A673 (cell line): ENCODE measurements around the gene IFNLR1.

Experiments used
- CTCF ChIP-seq: fragments of 300-800, 200-600 bp; sonication (generic); conservative IDR thresholded peaks from 2 replicates; pipeline ENCODE4 v1.5.1; 2017; ENCODE audit warnings: low read depth, mild to moderate bottlenecking, antibody characterized with exemption, low read length, moderate library complexity, mixed read lengths
- EZH2 ChIP-seq: fragments of 200-600 bp; sonication (generic); IDR thresholded peaks from 2 replicates; pipeline ENCODE4 v1.6.1; 2017; ENCODE audit warnings: borderline replicate concordance, low read depth, mild to moderate bottlenecking, mixed read lengths, antibody characterized with exemption, low read length; ENCODE audit not compliant: poor library complexity, severe bottlenecking

GRCh38 chr1:24123611-24124010 is 63.5 kb downstream of the IFNLR1 start:
- TF ChIP-seq CTCF = no peak
- no peak for TF ChIP-seq EZH2
